GM12878 (cell line): ENCODE measurements around the gene KDM3B. TPM values are rescaled to one million over a fixed set of nuclear protein-coding genes. Genes with fewer than 3 reads are reported as not detected.
A peak's percentile ranks its signal among the peaks of the same experiment; 100 is the strongest.

Experiments
- ATAC-seq: fragments of 200-7000 bp; cut with Tn5 transposase; 3 replicates; pipeline ENCODE4 v1.9.1; 2020; ENCODE audit warnings: mild to moderate bottlenecking, moderate library complexity
- BruUV-seq: library from RNA; stranded (reverse); fragments of 400-500 nt; replicated peaks from 2 replicates; lab custom pipeline; 2021; lab: Mats Ljungman, UMichigan
- CTCF ChIA-PET: fragments of 300-600 bp; sonication (Branson Sonifier 250); formaldehyde crosslinking; extraction: SDS; loops from one replicate; lab custom pipeline; 2021; ENCODE audit warnings: inconsistent platforms; lab: Yijun Ruan, JAX
- POLR2A ChIA-PET: fragments of 350-600 bp; formaldehyde crosslinking; extraction: SDS; loops from one replicate; lab custom pipeline; 2021; ENCODE audit warnings: inconsistent platforms; lab: Charles Lee
- RAD21 ChIA-PET: fragments of 300-600 bp; sonication (Branson Sonifier 250); formaldehyde crosslinking; loops from one replicate; lab custom pipeline; 2023; ENCODE audit warnings: antibody characterized with exemption; ENCODE audit not compliant: unreplicated experiment; lab: Charles Lee
- SMC1A ChIA-PET: fragments of 300-600 bp; sonication (Branson Sonifier 250); formaldehyde crosslinking; loops from one replicate; lab custom pipeline; 2023; ENCODE audit not compliant: unreplicated experiment, uncharacterized antibody; lab: Charles Lee
- DNase-seq: peaks from one replicate; pipeline ENCODE4 v3.0.0-alpha.2; 2011; ENCODE audit warnings: low read depth, low spot score
- FAIRE-seq: peaks from 3 replicates; lab custom pipeline; 2011; peaks lifted over from hg19 to GRCh38; lab: Jason Lieb, UNC
- H2AFZ ChIP-seq: 2 replicates; pipeline ENCODE4 v1.6.0; 2011; ENCODE audit warnings: low read depth, low read length, control low read depth; ENCODE audit not compliant: control insufficient read depth
- H3K27ac ChIP-seq: 2 replicates; pipeline ENCODE4 v1.5.1; 2011; ENCODE audit warnings: control low read depth; ENCODE audit not compliant: control insufficient read depth, insufficient read depth
- H3K27me3 ChIP-seq, 2 experiments: replicated peaks in 1 of 2; 2 replicates each; pipeline versions ENCODE4 v1.6.0 to v1.6.1; 2011; ENCODE audit warnings: low read length in 1 of 2; ENCODE audit not compliant: control insufficient read depth in 2 of 2, insufficient read depth in 2 of 2
- H3K36me3 ChIP-seq, 2 experiments: 2 replicates each; pipeline ENCODE4 v1.5.1; 2011; ENCODE audit warnings: low read length in 1 of 2; ENCODE audit not compliant: control insufficient read depth in 2 of 2, insufficient read depth in 2 of 2
- H3K4me1 ChIP-seq: 2 replicates; pipeline ENCODE4 v1.6.1; 2011; ENCODE audit warnings: mild to moderate bottlenecking, low read length, moderate library complexity, mixed read lengths; ENCODE audit not compliant: control insufficient read depth, insufficient read depth
- H3K4me2 ChIP-seq: 2 replicates; pipeline ENCODE4 v1.6.0; 2011; ENCODE audit warnings: control low read depth; ENCODE audit not compliant: control insufficient read depth, insufficient read depth
- H3K4me3 ChIP-seq: fragments of 200-600 bp; sonication (generic); 2 replicates; pipeline ENCODE4 v1.5.1; 2016
- H3K79me2 ChIP-seq: 2 replicates; pipeline ENCODE4 v1.6.0; 2011; ENCODE audit warnings: low read length; ENCODE audit not compliant: control insufficient read depth, insufficient read depth
- H3K9ac ChIP-seq: 2 replicates; pipeline ENCODE4 v1.8.0; 2011; ENCODE audit warnings: low read length, control low read depth, mixed read lengths; ENCODE audit not compliant: control insufficient read depth, insufficient read depth
- H3K9me3 ChIP-seq: replicated peaks from 3 replicates; pipeline ENCODE4 v1.5.1; 2011; ENCODE audit warnings: mild to moderate bottlenecking, low read length; ENCODE audit not compliant: control insufficient read depth, insufficient read depth
- H4K20me1 ChIP-seq: 2 replicates; pipeline ENCODE4 v1.6.0; 2011; ENCODE audit not compliant: control insufficient read depth, insufficient read depth
- BRCA1 ChIP-seq: IDR thresholded peaks from 2 replicates; pipeline ENCODE4 v1.6.1; 2011; ENCODE audit warnings: low read depth, low read length, improper control_type of control experiment
- CREM ChIP-seq: IDR thresholded peaks from 2 replicates; pipeline ENCODE4 v1.6.1; 2014; ENCODE audit warnings: antibody characterized with exemption, low read depth
- EGR1 ChIP-seq, 2 experiments: IDR thresholded peaks; 1 replicate in 1 of 2; 2 replicates in 1 of 2; pipeline ENCODE4 v1.6.1; 2011 to 2012; ENCODE audit warnings: low read depth in 2 of 2, low read length in 2 of 2, borderline replicate concordance in 1 of 2, mild to moderate bottlenecking in 1 of 2, moderate library complexity in 1 of 2
- ETV6 ChIP-seq, 2 experiments: fragments of 450-650 bp in 1 of 2; IDR thresholded peaks in 1 of 2; conservative IDR thresholded peaks in 1 of 2; 2 replicates each; pipeline ENCODE4 v1.6.1; 2014; ENCODE audit warnings: antibody characterized with exemption in 1 of 2, borderline replicate concordance in 1 of 2, low read depth in 1 of 2, mild to moderate bottlenecking in 1 of 2, moderate library complexity in 1 of 2
- HCFC1 ChIP-seq: fragments of 150-350 bp; IDR thresholded peaks from 2 replicates; pipeline ENCODE4 v1.6.1; 2014; ENCODE audit warnings: low read length
- IKZF2 ChIP-seq, 2 experiments: fragments of 450-650 bp; IDR thresholded peaks; 2 replicates each; pipeline ENCODE4 v1.6.1; 2017; ENCODE audit warnings: mild to moderate bottlenecking in 2 of 2, moderate library complexity in 2 of 2
- JUND ChIP-seq: IDR thresholded peaks from 2 replicates; pipeline ENCODE4 v1.6.1; 2012; ENCODE audit warnings: low read depth, mild to moderate bottlenecking, low read length, improper control_type of control experiment, moderate library complexity
- LARP7 ChIP-seq: fragments of 450-650 bp; IDR thresholded peaks from 2 replicates; pipeline ENCODE4 v1.6.1; 2017; ENCODE audit warnings: mild to moderate bottlenecking
- NFYA ChIP-seq: IDR thresholded peaks from 2 replicates; pipeline ENCODE4 v1.6.1; 2011; ENCODE audit warnings: low read depth, mild to moderate bottlenecking, low read length, improper control_type of control experiment, borderline replicate concordance
- RAD51 ChIP-seq: fragments of 450-650 bp; IDR thresholded peaks from 2 replicates; pipeline ENCODE4 v1.6.1; 2016; ENCODE audit warnings: moderate library complexity, mild to moderate bottlenecking, inconsistent platforms
- RFX5 ChIP-seq: IDR thresholded peaks from 2 replicates; pipeline ENCODE4 v1.6.1; 2011; ENCODE audit warnings: low read depth, low read length, improper control_type of control experiment
- TAF1 ChIP-seq: IDR thresholded peaks from 2 replicates; pipeline ENCODE4 v1.6.1; 2011; ENCODE audit warnings: mild to moderate bottlenecking, low read depth, low read length, borderline replicate concordance
- ZNF217 ChIP-seq: fragments of 450-650 bp; IDR thresholded peaks from 2 replicates; pipeline ENCODE4 v1.6.1; 2017; ENCODE audit warnings: antibody characterized with exemption, mild to moderate bottlenecking
- WGBS: methylation state at CpG from one replicate; pipeline ENCODE4 v1.1.6; 2016; ENCODE audit warnings: low lambda C conversion rate; ENCODE audit not compliant: insufficient replicate concordance, insufficient coverage; ENCODE audit errors: missing lambda C conversion rate; 5-methylcytosine and 5-hydroxymethylcytosine counted together
- in situ Hi-C: fragments of 300-500 bp; cut with MboI; formaldehyde crosslinking; loops from 9 replicates; pipeline ENCODE4 v1.14.3; 2018; ENCODE audit warnings: mixed read lengths
- intact Hi-C: fragments of 100-400 bp; cut with micrococcal nuclease; formaldehyde crosslinking; loops from one replicate; pipeline ENCODE4 v1.14.2; 2022; ENCODE audit not compliant: unreplicated experiment
- polyA plus RNA-seq, 11 experiments: library from polyadenylated mRNA; depleted of rRNA in 4 of 11; unstranded in 6 of 11; stranded (reverse) in 5 of 11; fragments of >200 nt; fragmentation: Nextera tagmentation in 4 of 11; fragmentation: Illumina TruSeq in 1 of 11; extraction: Ambion mirVana in 4 of 11; extraction: Trizol in 1 of 11; gene quantifications; 1 replicate in 1 of 11; 2 replicates in 10 of 11; pipeline versions ENCODE4 v1.2.1 to v1.2.3, GENCODE V29; 2011 to 2016; ENCODE audit warnings: inconsistent platforms in 2 of 11, missing spikeins in 2 of 11, low read depth in 1 of 11
- total RNA-seq, 4 experiments: library from RNA; depleted of rRNA in 3 of 4; stranded (reverse); fragments of >200 nt in 3 of 4; fragmentation: Illumina TruSeq in 1 of 4; extraction: Trizol in 1 of 4; gene quantifications; 2 replicates each; pipeline versions ENCODE4 v1.2.1 to v1.2.3, GENCODE V29; 2013 to 2021
- TF ChIP-seq, protein P1 (sequence below): IDR thresholded peaks from 2 replicates; pipeline ENCODE4 v1.6.1; 2011; ENCODE audit warnings: borderline replicate concordance, low read depth, mild to moderate bottlenecking, moderate library complexity, mixed read lengths, low read length; ENCODE audit not compliant: insufficient read depth; ENCODE audit errors: extremely low read length

The KDM3B gene
- total and polyA plus RNA-seq, 10 of the 15 experiments (the other 5 are each of a cell fraction or from before 2014, with no cell fraction given) = 8.5 to 45.7 (median 29.0) TPM

DNA sequence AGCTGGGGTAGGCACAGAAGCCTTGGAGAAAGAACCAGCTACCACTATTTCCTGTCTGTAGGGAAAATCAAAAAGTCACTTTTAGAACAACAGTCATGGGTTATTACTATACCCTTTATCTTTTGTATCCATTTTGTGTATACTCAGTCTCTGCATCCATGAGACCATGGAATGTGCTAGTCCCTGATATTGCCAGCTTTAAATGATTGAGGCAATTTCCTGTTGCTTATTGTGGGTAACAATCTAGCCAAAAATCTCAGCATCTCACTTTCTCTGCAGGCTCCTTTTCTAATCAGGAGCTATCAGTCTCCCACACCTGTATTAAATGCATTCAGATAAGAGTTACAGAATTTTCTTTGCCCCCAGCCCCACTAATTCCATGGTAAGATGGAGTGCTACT lies 968 bp upstream of the KDM3B start:
- Histone ChIP-seq H4K20me1 (no peaks in the 10 kb centered on the region), H3K27me3 (no peaks in the 10 kb centered on the region), H3K9ac (no peak overlapping the region), H3K79me2 (peaks cover 39% of the 10 kb centered on the region), H2AFZ (no peak overlapping the region), H3K4me3 (no peak overlapping the region), H3K36me3 (peaks cover 8 to 15% of the 10 kb centered on the region in 2 experiments; a peak in 3 of 4 replicates)
- ChIA-PET CTCF (interaction anchor here (0.5 to 7.7 kb wide), 23 partner anchors 10 to 224 kb away, joined by 3 to 266 read pairs (median 4); partner anchors contain the start of genes BRD8, CDC23, CDC25C and ETF1), SMC1A (interaction anchor here (1.7 to 6.5 kb wide), 3 partner anchors 12 to 20 kb away, joined by 5 to 102 read pairs (median 36); partner anchors contain the start of genes CDC25C and FAM53C)
- intact Hi-C loops (loop anchor here (10.0 kb wide), 1 partner anchor 317 kb away; the partner anchor contains the start of gene FAM13B), in situ Hi-C loops (no loop called here)
- FAIRE-seq = no peak
- no TSS peak for BruUV-seq
- TF ChIP-seq HCFC1 (no peak), NFYA (no peak)
- TF ChIP-seq, all 136 proteins: peak for 0
- no peak overlapping the region for H3K4me2 ChIP-seq
- RAD21 ChIA-PET = interaction anchor here (0.8 to 4.0 kb wide), 5 partner anchors 12 to 173 kb away, joined by 3 to 22 read pairs (median 3); partner anchors contain the start of genes BRD8, FAM53C and KIF20A
- peaks cover 3% of the 10 kb centered on the region for H3K4me1 ChIP-seq
- H3K27ac ChIP-seq = no peak overlapping the region
- ATAC-seq (no peak), DNase-seq (no peak)
- no peaks in the 10 kb centered on the region for H3K9me3 ChIP-seq
- POLR2A ChIA-PET = interaction anchor here (4.5 to 8.9 kb wide), 2 partner anchors 13 to 20 kb away, joined by 33 to 143 read pairs; partner anchors contain the start of genes CDC25C and FAM53C

DNA sequence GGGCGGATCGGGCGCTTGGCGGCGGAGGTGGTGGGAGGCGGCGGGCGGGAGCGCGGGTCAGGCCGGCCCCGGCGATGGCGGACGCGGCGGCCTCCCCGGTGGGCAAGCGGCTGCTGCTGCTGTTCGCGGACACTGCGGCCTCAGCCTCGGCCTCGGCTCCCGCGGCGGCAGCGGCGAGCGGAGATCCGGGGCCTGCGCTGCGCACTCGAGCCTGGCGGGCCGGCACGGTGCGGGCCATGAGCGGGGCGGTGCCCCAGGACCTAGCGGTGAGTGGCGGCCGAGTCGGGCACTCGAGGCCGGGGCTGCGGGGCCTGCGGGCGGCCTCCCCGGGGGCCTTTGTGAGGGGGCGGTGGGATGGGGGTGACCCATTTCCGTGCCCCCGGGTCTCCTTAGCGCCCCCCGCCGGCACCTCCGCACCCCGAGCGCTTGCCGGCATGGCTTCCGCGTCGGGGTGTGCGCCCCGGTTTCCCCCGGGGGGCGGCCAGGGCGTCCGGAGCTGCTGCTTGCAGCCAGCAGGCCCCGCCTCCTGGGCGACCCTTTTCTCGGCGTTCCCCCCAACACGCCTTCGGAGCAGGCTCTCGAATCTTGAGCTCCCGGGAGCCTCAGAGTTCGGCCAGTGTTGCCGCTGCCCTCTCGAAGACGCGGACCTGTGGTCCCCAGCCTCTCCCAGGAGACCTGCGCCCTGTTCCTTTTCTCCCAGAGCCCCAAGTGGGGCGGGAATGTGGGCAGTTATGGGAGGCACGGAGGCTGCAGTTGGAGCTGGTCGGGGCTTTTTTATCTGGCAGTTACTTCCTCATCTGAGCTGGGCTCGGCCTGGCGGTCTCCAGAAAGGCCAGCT lies 456 bp downstream of the KDM3B start:
- H3K4me3 ChIP-seq = peak overlapping the region; percentile 99
- SMC1A ChIA-PET = interaction anchor here (0.8 to 6.5 kb wide), 12 partner anchors 14 to 173 kb away, joined by 3 to 102 read pairs (median 6); partner anchors contain the start of genes BRD8, CDC23, CDC25C and FAM53C
- H4K20me1 ChIP-seq = no peaks in the 10 kb centered on the region
- peak overlapping the region; percentile 96 for H3K9ac ChIP-seq
- H3K9me3 ChIP-seq = no peaks in the 10 kb centered on the region
- peaks cover 3% of the 10 kb centered on the region for H3K4me1 ChIP-seq
- peak overlapping the region; percentile 93 for H3K27ac ChIP-seq
- H3K36me3 ChIP-seq = peaks cover 1 to 9% of the 10 kb centered on the region in 2 experiments; a peak in 2 of 4 replicates
- WGBS = 1% methylated on average over 62 of the region's 88 CpGs
- no peaks in the 10 kb centered on the region for H3K27me3 ChIP-seq
- peaks cover 45% of the 10 kb centered on the region for H3K79me2 ChIP-seq
- DNase-seq (no peak), ATAC-seq (peak; percentile 68), FAIRE-seq (no peak)
- no TSS peak for BruUV-seq
- H2AFZ ChIP-seq = peak overlapping the region; percentile 75
- intact Hi-C loops = loop anchor here (1.0 to 10.0 kb wide), 3 partner anchors 16 to 318 kb away; partner anchors contain the start of genes BRD8, FAM13B and KIF20A
- CTCF ChIA-PET = interaction anchor here (0.6 to 7.7 kb wide), 42 partner anchors 9 to 1037 kb away, joined by 3 to 266 read pairs (median 4); partner anchors contain the start of genes BRD8, CDC23, CDC25C and EGR1
- POLR2A ChIA-PET = interaction anchor here (0.9 to 8.9 kb wide), 12 partner anchors 15 to 599 kb away, joined by 3 to 143 read pairs (median 8); partner anchors contain the start of genes BRD8, CDC23, CDC25C and EGR1
- in situ Hi-C loops = no loop called here
- H3K4me2 ChIP-seq = peak overlapping the region; percentile 90; the same call in 1 of the 2 replicates
- RAD21 ChIA-PET = interaction anchor here (0.8 to 4.0 kb wide), 8 partner anchors 13 to 174 kb away, joined by 3 to 22 read pairs (median 10); partner anchors contain the start of genes BRD8, CDC25C, FAM53C and KIF20A
- TF ChIP-seq LARP7 = peak; percentile 77
- no peak for TF ChIP-seq RAD51
- TF ChIP-seq ZNF217 = peak; percentile 20; the same call in 1 of the 2 replicates
- no peak for TF ChIP-seq RFX5
- TF ChIP-seq EGR1 (IDR thresholded peaks at IDR 0.05; ENCODE audit: borderline replicate concordance in 1 of 2, low read depth in 2 of 2, low read length in 2 of 2) = peak in 1 of 2 experiments; percentile 72; a peak in 2 of 3 replicates
- peak; percentile 60 to 61; a peak in 3 of 4 replicates for TF ChIP-seq IKZF2 (IDR thresholded peaks at IDR 0.05)
- peak; percentile 24 for TF ChIP-seq TAF1
- no peak for TF ChIP-seq BRCA1
- TF ChIP-seq JUND = no peak
- TF ChIP-seq, protein P1, sequence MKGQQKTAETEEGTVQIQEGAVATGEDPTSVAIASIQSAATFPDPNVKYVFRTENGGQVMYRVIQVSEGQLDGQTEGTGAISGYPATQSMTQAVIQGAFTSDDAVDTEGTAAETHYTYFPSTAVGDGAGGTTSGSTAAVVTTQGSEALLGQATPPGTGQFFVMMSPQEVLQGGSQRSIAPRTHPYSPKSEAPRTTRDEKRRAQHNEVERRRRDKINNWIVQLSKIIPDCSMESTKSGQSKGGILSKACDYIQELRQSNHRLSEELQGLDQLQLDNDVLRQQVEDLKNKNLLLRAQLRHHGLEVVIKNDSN = no peak
- TF ChIP-seq CREM = no peak
- TF ChIP-seq ETV6 (conservative IDR thresholded peaks at IDR 0.05 in 1 of 2, IDR thresholded peaks at IDR 0.05 in 1 of 2; ENCODE audit: borderline replicate concordance in 1 of 2, low read depth in 1 of 2) = no peak
